HG03521 (cell line): ENCODE results near the gene TTLL7.

Experiments used
- ATAC-seq: cut with Tn5 transposase; IDR thresholded peaks from one replicate; pipeline ENCODE4 v1.9.1; 2021; ENCODE audit warnings: mild to moderate bottlenecking, moderate library complexity; ENCODE audit not compliant: unreplicated experiment

Gene TTLL7, protein sequence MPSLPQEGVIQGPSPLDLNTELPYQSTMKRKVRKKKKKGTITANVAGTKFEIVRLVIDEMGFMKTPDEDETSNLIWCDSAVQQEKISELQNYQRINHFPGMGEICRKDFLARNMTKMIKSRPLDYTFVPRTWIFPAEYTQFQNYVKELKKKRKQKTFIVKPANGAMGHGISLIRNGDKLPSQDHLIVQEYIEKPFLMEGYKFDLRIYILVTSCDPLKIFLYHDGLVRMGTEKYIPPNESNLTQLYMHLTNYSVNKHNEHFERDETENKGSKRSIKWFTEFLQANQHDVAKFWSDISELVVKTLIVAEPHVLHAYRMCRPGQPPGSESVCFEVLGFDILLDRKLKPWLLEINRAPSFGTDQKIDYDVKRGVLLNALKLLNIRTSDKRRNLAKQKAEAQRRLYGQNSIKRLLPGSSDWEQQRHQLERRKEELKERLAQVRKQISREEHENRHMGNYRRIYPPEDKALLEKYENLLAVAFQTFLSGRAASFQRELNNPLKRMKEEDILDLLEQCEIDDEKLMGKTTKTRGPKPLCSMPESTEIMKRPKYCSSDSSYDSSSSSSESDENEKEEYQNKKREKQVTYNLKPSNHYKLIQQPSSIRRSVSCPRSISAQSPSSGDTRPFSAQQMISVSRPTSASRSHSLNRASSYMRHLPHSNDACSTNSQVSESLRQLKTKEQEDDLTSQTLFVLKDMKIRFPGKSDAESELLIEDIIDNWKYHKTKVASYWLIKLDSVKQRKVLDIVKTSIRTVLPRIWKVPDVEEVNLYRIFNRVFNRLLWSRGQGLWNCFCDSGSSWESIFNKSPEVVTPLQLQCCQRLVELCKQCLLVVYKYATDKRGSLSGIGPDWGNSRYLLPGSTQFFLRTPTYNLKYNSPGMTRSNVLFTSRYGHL

DNA sequence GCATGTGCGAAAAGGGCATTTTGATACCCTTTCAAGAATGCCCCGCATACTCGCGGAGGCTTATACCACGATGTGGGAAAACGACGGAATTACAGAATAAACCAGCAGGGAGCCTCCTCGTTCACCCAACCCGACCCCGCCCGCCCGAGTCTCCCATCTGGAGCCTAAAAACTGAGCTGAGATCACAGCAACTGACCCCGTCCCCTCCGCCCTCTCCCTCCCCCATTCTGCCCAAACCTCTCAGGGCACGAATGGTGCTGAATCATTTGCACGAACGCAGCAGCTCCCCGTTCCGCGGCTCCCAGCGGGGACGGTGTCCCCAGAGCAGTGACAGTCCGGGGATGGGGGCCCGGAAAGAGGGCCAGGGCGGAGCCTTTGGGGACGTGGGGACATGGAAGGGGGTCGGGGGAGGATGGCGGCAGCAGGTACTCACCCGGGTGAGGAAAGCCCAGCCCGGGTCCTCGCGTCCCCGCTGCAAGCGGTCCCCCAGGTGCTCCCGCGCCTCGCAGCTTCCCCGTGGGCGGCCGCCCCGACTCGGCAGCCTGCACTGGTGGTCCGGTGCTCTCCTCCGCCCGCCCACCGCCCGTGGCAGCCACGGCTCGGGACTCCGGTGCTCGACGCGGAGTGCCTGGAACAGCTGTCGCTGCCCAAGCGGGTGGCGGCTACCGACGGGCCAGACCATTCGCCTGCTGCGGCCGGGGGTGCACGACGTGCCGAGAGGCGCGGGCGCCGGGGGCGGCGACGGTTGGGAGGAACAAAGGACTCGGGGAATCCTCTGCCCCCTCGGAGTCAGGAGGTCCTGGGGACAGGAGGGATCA is at the start of gene TTLL7:
Gene TTLL7, minus strand, starts transcription at position 635 of the 818 bp plus-strand sequence. CDS start 46,921 bp downstream, outside the sequence.
- peak; percentile 78 for ATAC-seq

GRCh38 chr1:84042461-84042860 is 43.5 kb upstream of the TTLL7 start:
- ATAC-seq = no peak

- no peak for ATAC-seq
Measured at GRCh38 chr1:84037758-84038611, 39.1 kb upstream of the TTLL7 start.

- no peak for ATAC-seq
Measured at GRCh38 chr1:84031802-84032327, 32.9 kb upstream of the TTLL7 start.

DNA sequence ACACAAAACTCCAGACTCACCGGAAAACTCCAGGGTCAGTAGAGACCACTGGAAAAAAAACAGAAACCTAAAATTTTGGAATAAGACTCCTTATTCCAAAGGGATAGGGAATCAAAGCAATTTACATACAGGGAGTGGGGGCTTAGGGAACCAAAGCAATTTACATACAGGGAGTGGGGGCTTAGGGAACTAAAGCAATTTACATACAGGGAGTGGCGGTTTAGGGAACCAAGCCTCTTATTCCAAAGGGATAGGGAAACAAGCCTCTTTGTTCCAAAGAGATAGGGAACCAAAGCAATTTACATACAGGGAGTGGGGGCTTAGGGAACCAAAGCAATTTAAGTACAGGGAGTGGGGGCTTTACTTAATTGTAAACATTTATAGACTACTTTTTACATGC is 28.4 kb upstream of the TTLL7 start:
- no peak for ATAC-seq

- ATAC-seq = no peak
Measured at GRCh38 chr1:84025966-84026365, 27.0 kb upstream of the TTLL7 start.

- no peak for ATAC-seq
Measured at GRCh38 chr1:84021822-84022221, 22.9 kb upstream of the TTLL7 start.

DNA sequence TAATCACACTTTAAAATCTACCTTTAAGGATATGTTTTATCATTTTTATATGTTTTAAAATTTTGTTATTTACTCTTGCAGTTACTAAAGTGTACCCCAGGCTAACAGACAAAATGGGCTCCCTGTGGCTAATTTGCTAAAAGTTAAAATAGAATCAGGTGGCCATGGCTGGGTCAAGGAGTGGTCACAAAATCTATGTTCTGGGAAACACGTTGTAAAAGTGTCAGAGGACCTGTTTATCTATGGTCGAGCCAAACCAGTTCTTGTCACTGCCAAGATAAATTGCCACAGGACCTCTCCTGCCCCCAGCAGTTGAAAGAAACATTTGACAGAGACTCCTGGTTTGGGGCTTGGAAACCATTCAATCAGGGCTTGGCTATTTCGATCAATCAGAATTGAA is 21.2 kb upstream of the TTLL7 start:
- ATAC-seq = no peak

DNA sequence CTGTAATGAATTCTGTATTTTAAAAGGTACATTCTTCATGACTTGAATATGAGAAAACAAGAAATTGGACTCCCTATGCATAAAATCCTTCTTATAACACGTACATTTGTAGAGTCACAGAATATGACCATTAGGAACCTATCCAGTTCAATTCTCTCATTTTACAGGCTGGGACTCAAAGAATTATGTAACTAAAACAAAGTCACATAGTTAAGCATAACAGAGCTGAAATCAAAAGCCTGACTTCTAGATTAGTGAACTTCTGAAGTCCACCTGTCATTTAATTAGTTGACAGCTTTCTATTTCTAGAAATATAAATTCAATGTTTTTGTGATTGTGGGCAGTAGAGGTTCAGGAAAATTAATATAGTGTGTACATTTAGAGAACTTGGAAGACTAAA is 20.3 kb upstream of the TTLL7 start:
- ATAC-seq = no peak

DNA sequence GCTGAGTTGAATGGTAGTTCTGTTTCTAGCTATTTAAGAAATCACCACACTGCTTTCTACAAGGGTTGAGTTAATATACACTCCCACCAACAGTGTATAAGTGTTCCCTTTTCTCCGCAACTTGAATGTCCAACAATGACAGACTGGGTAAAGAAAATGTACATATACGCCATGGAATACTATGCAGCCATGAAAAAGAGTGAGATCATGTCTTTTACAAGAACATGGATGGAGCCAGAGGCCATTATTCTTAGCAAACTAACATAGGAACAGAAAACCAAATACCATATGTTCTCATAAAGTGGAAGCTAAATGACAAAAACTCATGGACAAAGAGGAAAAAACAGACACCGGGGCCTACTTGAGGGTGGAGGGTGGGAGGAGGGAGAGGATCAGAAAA is 14.8 kb upstream of the TTLL7 start:
- no peak for ATAC-seq

DNA sequence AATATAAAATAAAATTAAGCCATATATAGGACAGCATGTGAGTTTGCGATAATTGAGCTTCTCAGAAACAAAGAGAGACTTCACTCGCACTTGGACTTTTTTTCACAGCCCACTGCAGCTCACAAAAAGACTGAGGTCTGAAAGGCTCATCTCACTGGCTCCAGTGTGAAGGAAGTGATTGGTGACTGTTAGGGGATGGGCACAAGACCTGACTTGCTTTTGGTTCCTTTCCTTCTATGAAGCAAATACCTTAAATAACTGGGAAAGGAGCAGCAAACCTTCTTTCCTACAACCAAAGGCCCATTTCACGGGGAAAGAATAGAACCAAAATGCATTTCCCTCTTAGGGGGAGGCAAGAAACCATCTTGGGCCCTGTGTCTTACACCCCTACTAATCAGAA is 13.1 kb upstream of the TTLL7 start:
- no peak for ATAC-seq

- no peak for ATAC-seq
Measured at GRCh38 chr1:84010136-84010535, 11.2 kb upstream of the TTLL7 start.

GRCh38 chr1:84008631-84009030 is 9.7 kb upstream of the TTLL7 start:
- no peak for ATAC-seq

DNA sequence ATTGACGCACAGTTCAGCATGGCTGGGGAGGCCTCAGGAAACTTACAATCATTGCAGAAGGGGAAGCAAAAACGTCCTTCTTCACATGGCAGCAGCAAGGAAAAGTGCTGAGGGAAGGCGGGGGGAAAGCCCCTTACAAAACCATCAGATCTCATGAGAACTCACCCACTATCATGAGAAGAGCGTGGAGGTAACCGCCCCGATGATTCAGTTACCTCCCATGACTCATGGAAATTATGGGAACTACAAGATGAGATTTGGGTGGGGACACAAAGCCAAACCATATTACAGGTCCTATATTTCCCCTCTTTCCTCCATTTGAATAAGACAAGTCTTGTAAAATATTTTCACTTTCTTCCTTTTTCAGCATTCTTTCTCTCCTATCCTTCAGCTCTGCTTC is 7.7 kb upstream of the TTLL7 start:
- ATAC-seq = no peak

- no peak for ATAC-seq
Measured at GRCh38 chr1:84001501-84001900, 2.6 kb upstream of the TTLL7 start.

- no peak for ATAC-seq
Measured at GRCh38 chr1:84000954-84001495, 2.1 kb upstream of the TTLL7 start.

DNA sequence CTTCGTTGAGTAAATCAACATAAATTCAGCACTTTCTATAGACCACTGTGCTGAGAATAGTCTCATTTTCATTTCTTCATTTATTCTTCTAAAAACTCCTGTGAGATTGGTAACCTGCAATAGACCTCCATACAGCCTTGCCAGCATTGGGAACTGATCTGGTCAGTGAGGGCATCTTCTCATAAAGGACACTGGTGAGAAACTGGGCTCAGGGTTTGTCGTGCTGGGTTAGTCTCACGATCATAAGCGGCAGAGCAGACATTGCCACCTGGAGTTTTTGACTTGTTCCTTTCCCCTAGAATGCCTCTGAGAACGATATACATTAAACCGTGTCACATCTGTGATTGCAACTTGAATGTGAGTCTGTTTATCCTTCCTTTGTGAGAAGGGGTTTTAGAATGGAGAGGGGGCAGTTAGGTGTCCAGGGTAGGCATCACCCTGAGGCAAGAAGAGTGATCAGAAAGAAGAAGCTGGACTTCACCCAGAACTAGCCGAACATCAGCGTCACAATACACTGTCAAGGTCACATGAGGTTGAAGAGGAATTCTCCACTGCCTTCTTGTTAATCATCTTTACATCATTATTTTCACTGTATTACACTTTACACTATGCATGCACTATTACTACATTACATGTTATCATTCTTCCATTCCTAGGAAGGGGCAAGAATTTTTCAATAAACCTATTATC is 1.4 kb upstream of the TTLL7 start:
- no peak for ATAC-seq

GRCh38 chr1:83999316-83999819 is 436 bp upstream of the TTLL7 start:
- ATAC-seq = peak; percentile 83

DNA sequence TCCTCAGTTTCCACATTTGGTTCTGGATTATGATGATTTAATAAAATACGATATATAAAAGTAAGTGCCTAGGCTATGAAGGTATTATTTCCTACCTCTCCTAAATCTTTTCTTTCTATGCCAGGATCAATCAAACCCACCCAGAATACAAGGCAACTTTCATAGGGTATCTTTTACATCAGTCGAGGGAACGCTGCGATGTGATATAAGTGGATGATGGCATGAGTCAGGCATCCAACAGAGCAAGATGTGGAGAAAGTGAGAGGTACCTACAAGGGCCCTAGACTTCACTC is 781 bp downstream of the TTLL7 start:
- no peak for ATAC-seq
